ENCODE measurements around the gene MXD1.

MXD1 gene

GRCh38 chr2:69952336-69953115 is 37.6 kb downstream of the MXD1 start:
- no peak for DNase-seq (ENCODE audit: low read depth)

- no peak for DNase-seq (ENCODE audit: low read depth)
These were observed 39.2 kb downstream of the MXD1 start for GRCh38 chr2:69954084-69954483.

GRCh38 chr2:69955029-69955428 is 40.1 kb downstream of the MXD1 start:
- no peak for DNase-seq (ENCODE audit: low read depth)

- DNase-seq (ENCODE audit: low read depth): no peak
These were observed 41.6 kb downstream of the MXD1 start for GRCh38 chr2:69956475-69956979.

- no peak for DNase-seq (ENCODE audit: low read depth)
These were observed 43.1 kb downstream of the MXD1 start for GRCh38 chr2:69957965-69958364.

GRCh38 chr2:69958480-69958879 is 43.6 kb downstream of the MXD1 start:
- no peak for DNase-seq (ENCODE audit: low read depth)

- DNase-seq (ENCODE audit: low read depth): no peak
These were observed 44.5 kb downstream of the MXD1 start for GRCh38 chr2:69959425-69959824.

GRCh38 chr2:69960821-69961220 is 45.9 kb downstream of the MXD1 start:
- no peak for DNase-seq (ENCODE audit: low read depth)

GRCh38 chr2:69961496-69961895 is 46.6 kb downstream of the MXD1 start, which contains the start of gene ASPRV1:
Gene ASPRV1, minus strand, starts transcription at chr2:69961631. Its CDS starts 195 bp downstream, at chr2:69961436.
- DNase-seq (ENCODE audit: low read depth): no peak

- no peak for DNase-seq (ENCODE audit: low read depth)
These were observed 48.2 kb downstream of the MXD1 start for GRCh38 chr2:69962986-69963730.

- no peak for DNase-seq (ENCODE audit: low read depth)
These were observed 49.5 kb downstream of the MXD1 start for GRCh38 chr2:69964353-69964841.

GRCh38 chr2:69965756-69966445 is 51.0 kb downstream of the MXD1 start:
- DNase-seq (ENCODE audit: low read depth): no peak

- DNase-seq (ENCODE audit: low read depth): no peak
These were observed 51.6 kb downstream of the MXD1 start for GRCh38 chr2:69966496-69966895.

GRCh38 chr2:69968609-69969008 is 53.7 kb downstream of the MXD1 start:
- no peak for DNase-seq (ENCODE audit: low read depth)

GRCh38 chr2:69969126-69969983 is 54.4 kb downstream of the MXD1 start:
- no peak for DNase-seq (ENCODE audit: low read depth)

GRCh38 chr2:69969991-69970390 is 55.1 kb downstream of the MXD1 start:
- no peak for DNase-seq (ENCODE audit: low read depth)

GRCh38 chr2:69972822-69973221 is 57.9 kb downstream of the MXD1 start:
- no peak for DNase-seq (ENCODE audit: low read depth)

GRCh38 chr2:69973335-69973735 is 58.4 kb downstream of the MXD1 start:
- DNase-seq (ENCODE audit: low read depth): no peak

- no peak for DNase-seq (ENCODE audit: low read depth)
These were observed 60.4 kb downstream of the MXD1 start for GRCh38 chr2:69975136-69975852.

- no peak for DNase-seq (ENCODE audit: low read depth)
These were observed 61.0 kb downstream of the MXD1 start for GRCh38 chr2:69975853-69976462.

Data from activated T-helper 9 cell treated with anti-CD3 and anti-CD28 coated beads, Interleukin-2, amount 50 U/mL, for 16 hours (primary cell).